Esophagus squamous epithelium (tissue), 5 donors: ENCODE data around the gene DFFA. TPM values are rescaled to one million over a fixed set of nuclear protein-coding genes. Genes with fewer than 3 reads are reported as not detected.
"Not testable (repeated sequence)": the region's sequence is repeated elsewhere in the genome, so short reads cannot be mapped to it uniquely, and the experiment has no call there.

Experiments used
- DNase-seq: peaks from one replicate; lab custom pipeline; 2025; lab: John Stamatoyannopoulos, UW
- H3K27ac ChIP-seq, 4 donors: fragments of 200-600 bp; sonication (generic); one replicate each; pipeline ENCODE4 v1.5.1; 2016 to 2019; ENCODE audit warnings: mild to moderate bottlenecking in 1 of 4
- H3K27me3 ChIP-seq, 4 donors: fragments of 200-600 bp; sonication (generic); 1 replicate in 3 of 4; 2 replicates in 1 of 4; pipeline versions ENCODE4 v1.5.1 to v1.6.0; 2017 to 2021; ENCODE audit warnings: antibody characterized with exemption in 1 of 4
- H3K36me3 ChIP-seq, 3 donors: fragments of 200-600 bp; sonication (generic); one replicate each; pipeline ENCODE4 v1.5.1; 2016 to 2019
- H3K4me1 ChIP-seq, 3 donors: fragments of 200-600 bp; sonication (generic); one replicate each; pipeline ENCODE4 v1.5.1; 2017 to 2019
- H3K4me3 ChIP-seq, 4 donors: fragments of 200-600 bp; sonication (generic); 1 replicate in 3 of 4; 2 replicates in 1 of 4; pipeline ENCODE4 v1.5.1; 2016 to 2019; ENCODE audit warnings: mild to moderate bottlenecking in 2 of 4, moderate library complexity in 1 of 4
- H3K9me3 ChIP-seq, 3 donors: fragments of 200-600 bp; sonication (generic); one replicate each; pipeline ENCODE4 v1.5.1; 2016 to 2019
- CTCF ChIP-seq, 6 experiments: fragments of 450-650 bp in 4 of 6; fragments of 200-600 bp in 2 of 6; sonication (generic) in 2 of 6; IDR thresholded peaks; one replicate each; pipeline ENCODE4 v1.5.1; 2016 to 2019; ENCODE audit warnings: antibody characterized with exemption in 6 of 6, mild to moderate bottlenecking in 4 of 6, moderate library complexity in 4 of 6
- POLR2A ChIP-seq, 4 donors: fragments of 450-650 bp; IDR thresholded peaks; one replicate each; pipeline ENCODE4 v1.6.1; 2017; ENCODE audit warnings: antibody characterized with exemption in 4 of 4, mild to moderate bottlenecking in 4 of 4, moderate library complexity in 3 of 4
- WGBS, 2 donors: methylation state at CpG; one replicate each; pipeline ENCODE4 v1.1.5; 2018; 5-methylcytosine and 5-hydroxymethylcytosine counted together
- intact Hi-C: fragments of 100-400 bp; cut with DNase I; formaldehyde crosslinking; loops from one replicate; pipeline ENCODE4 v1.15.0; 2022
- total RNA-seq, 4 donors: library from RNA; depleted of rRNA; stranded (reverse); fragments of >200 nt; gene quantifications; one replicate each; pipeline ENCODE4 v1.1.0, GENCODE V29; 2016
- donor health status: DM: yes; HTN: yes; CAD: no.

DFFA gene
- total RNA-seq, 4 donors from 2014 or later: 14.9 to 40.4 (median 26.0) TPM

GRCh38 chr1:10419351-10419750, 53.0 kb downstream of the DFFA start:
- TF ChIP-seq POLR2A (IDR thresholded peaks at IDR 0.05) (no peak), CTCF (IDR thresholded peaks at IDR 0.05) (no peak)
- H3K4me3 ChIP-seq: no peak overlapping the region
- DNase-seq: no peak
- intact Hi-C loops: no loop called here
- no peaks in the 10 kb centered on the region for H3K9me3 ChIP-seq
- peaks cover 31 to 81% (median 41%) of the 10 kb centered on the region in 3 donors for H3K36me3 ChIP-seq
- H3K27ac ChIP-seq: peak overlapping the region; percentile 43 to 84 (median 80)
- 85 to 92% methylated on average over 7 to 12 of the region's 15 CpGs for WGBS, 2 donors
- H3K4me1 ChIP-seq: peaks cover 18 to 81% (median 19%) of the 10 kb centered on the region in 3 donors
- no peaks in the 10 kb centered on the region for H3K27me3 ChIP-seq

- WGBS, 2 donors: 95 to 96% methylated on average over 7 to 8 of the region's 8 CpGs
- peaks cover 37 to 87% (median 47%) of the 10 kb centered on the region in 3 donors for H3K36me3 ChIP-seq
- H3K9me3 ChIP-seq, H3K4me3 ChIP-seq, intact Hi-C loops, DNase-seq, H3K27me3 ChIP-seq: not testable (repeated sequence)
- peaks cover 19 to 81% (median 21%) of the 10 kb centered on the region in 3 donors for H3K4me1 ChIP-seq
- H3K27ac ChIP-seq: peak overlapping the region in 3 of 4 donors; percentile 79 to 84 (median 81)
Observed at GRCh38 chr1:10418741-10419140, 53.6 kb downstream of the DFFA start.

- DNase-seq, intact Hi-C loops, H3K27me3 ChIP-seq, H3K9me3 ChIP-seq, H3K4me3 ChIP-seq: not testable (repeated sequence)
- Histone ChIP-seq H3K4me1 (peaks cover 19 to 79% (median 21%) of the 10 kb centered on the region in 3 donors), H3K27ac (peak overlapping the region; percentile 79 to 91 (median 84)), H3K36me3 (peaks cover 57 to 97% (median 65%) of the 10 kb centered on the region in 3 donors)
- 94 to 97% methylated on average over 1 of the region's 1 CpG for WGBS, 2 donors
Observed at GRCh38 chr1:10415967-10416366, 56.4 kb downstream of the DFFA start.

GRCh38 chr1:10415211-10415930, 57.0 kb downstream of the DFFA start:
- intact Hi-C loops: no loop called here
- Histone ChIP-seq H3K4me3 (no peak overlapping the region), H3K27ac (peak overlapping the region; percentile 79 to 91 (median 84)), H3K36me3 (peaks cover 52 to 97% (median 67%) of the 10 kb centered on the region in 3 donors), H3K4me1 (peaks cover 19 to 73% (median 21%) of the 10 kb centered on the region in 3 donors), H3K9me3 (no peaks in the 10 kb centered on the region), H3K27me3 (no peaks in the 10 kb centered on the region)
- 31 to 50% methylated on average over 6 of the region's 6 CpGs for WGBS, 2 donors
- DNase-seq: no peak
- peak in 1 of 6 experiments; percentile 11 for TF ChIP-seq CTCF (IDR thresholded peaks at IDR 0.05)
- no peak for TF ChIP-seq POLR2A (IDR thresholded peaks at IDR 0.05)

- H3K4me1 ChIP-seq: peaks cover 0 to 10% (median under 1%) of the 10 kb centered on the region in 3 donors
- H3K9me3 ChIP-seq: no peaks in the 10 kb centered on the region
- intact Hi-C loops: no loop called here
- H3K36me3 ChIP-seq: peaks cover 41 to 100% (median 86%) of the 10 kb centered on the region in 3 donors
- H3K4me3 ChIP-seq: no peak overlapping the region
- TF ChIP-seq POLR2A (IDR thresholded peaks at IDR 0.05) (no peak), CTCF (IDR thresholded peaks at IDR 0.05) (no peak)
- H3K27ac ChIP-seq: no peak overlapping the region
- H3K27me3 ChIP-seq: no peaks in the 10 kb centered on the region
- DNase-seq: no peak
- 91% methylated on average over 1 of the region's 2 CpGs; no CpG with 5 or more reads in 1 of the 2 donors for WGBS, 2 donors
Observed at GRCh38 chr1:10407201-10407600, 65.1 kb downstream of the DFFA start.

Other genes starting within 250 kb of the DFFA start
- 1,000 to 10,000 TPM in 1 of 4 donors, 100 to 1,000 TPM in 3; 396 to 1,138 (median 704) TPM for gene PGD, start 73.5 kb downstream of the DFFA start, total RNA-seq
- gene CENPS, start 42.1 kb downstream of the DFFA start, total RNA-seq: 10 to 100 TPM in 1 of 4 donors, 1 to 10 TPM in 3; 5.6 to 15.7 (median 6.1) TPM
- under 1 TPM in 3 of 4 donors, not detected in 1; 0.38 to 0.83 (median 0.70) TPM for gene CORT, start 22.5 kb downstream of the DFFA start, total RNA-seq
- gene PEX14, start 2.4 kb upstream of the DFFA start, total RNA-seq: 10 to 100 TPM in 3 of 4 donors, 1 to 10 TPM in 1; 9.4 to 22.9 (median 15.2) TPM